BE2C (cell line): Measurements from ENCODE around the gene MYH6.

Experiments
- DNase-seq: peaks from one replicate; pipeline ENCODE4 v3.0.0-alpha.2; 2020
- H3K27me3 ChIP-seq: fragments of 250-450 bp; sonication (Bioruptor Pico); 2 replicates; pipeline ENCODE4 v1.5.1; 2020; ENCODE audit warnings: mild to moderate bottlenecking
- H3K36me3 ChIP-seq: fragments of 250-450 bp; sonication (Bioruptor Pico); 2 replicates; pipeline ENCODE4 v1.5.1; 2020; ENCODE audit warnings: mild to moderate bottlenecking
- H3K4me1 ChIP-seq: fragments of 250-450 bp; sonication (Bioruptor Pico); 2 replicates; pipeline ENCODE4 v1.5.1; 2020
- H3K4me3 ChIP-seq: 2 replicates; pipeline ENCODE4 v1.5.1; 2011; ENCODE audit warnings: low read depth, low read length
- H3K9me3 ChIP-seq: fragments of 250-450 bp; sonication (Bioruptor Pico); 2 replicates; pipeline ENCODE4 v1.5.1; 2020
- TF ChIP-seq, protein P1 (sequence below): IDR thresholded peaks from 2 replicates; pipeline ENCODE4 v1.5.1; 2012; ENCODE audit warnings: mild to moderate bottlenecking, low read depth, low read length

MYH6 gene

DNA sequence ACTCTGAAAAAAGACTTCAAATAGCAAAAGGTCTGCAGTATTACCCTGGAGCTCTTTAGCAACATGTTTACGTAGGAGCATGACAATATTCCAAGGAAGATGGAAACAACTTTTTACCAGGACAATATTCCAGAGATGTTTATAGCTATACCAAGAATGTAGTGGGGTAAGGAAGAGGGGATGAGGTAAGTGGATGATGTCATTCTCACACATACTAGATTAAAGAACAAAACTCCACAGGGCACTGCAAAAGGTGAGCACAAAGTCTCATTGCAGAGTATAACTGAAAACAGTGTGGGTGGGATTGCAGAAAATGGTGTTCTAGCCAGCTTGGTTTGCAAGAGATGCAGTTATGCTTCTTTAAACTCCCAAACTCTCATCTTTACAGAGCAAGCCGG, 22.8 kb downstream of the MYH6 start:
- H3K4me3 ChIP-seq = no peak overlapping the region
- TF ChIP-seq, protein P1, sequence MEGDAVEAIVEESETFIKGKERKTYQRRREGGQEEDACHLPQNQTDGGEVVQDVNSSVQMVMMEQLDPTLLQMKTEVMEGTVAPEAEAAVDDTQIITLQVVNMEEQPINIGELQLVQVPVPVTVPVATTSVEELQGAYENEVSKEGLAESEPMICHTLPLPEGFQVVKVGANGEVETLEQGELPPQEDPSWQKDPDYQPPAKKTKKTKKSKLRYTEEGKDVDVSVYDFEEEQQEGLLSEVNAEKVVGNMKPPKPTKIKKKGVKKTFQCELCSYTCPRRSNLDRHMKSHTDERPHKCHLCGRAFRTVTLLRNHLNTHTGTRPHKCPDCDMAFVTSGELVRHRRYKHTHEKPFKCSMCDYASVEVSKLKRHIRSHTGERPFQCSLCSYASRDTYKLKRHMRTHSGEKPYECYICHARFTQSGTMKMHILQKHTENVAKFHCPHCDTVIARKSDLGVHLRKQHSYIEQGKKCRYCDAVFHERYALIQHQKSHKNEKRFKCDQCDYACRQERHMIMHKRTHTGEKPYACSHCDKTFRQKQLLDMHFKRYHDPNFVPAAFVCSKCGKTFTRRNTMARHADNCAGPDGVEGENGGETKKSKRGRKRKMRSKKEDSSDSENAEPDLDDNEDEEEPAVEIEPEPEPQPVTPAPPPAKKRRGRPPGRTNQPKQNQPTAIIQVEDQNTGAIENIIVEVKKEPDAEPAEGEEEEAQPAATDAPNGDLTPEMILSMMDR = no peak
- DNase-seq = no peak
- no peaks in the 10 kb centered on the region for H3K36me3 ChIP-seq
- H3K27me3 ChIP-seq = peaks cover 11% of the 10 kb centered on the region; the same call in 1 of the 2 replicates
- H3K9me3 ChIP-seq = no peaks in the 10 kb centered on the region
- no peaks in the 10 kb centered on the region for H3K4me1 ChIP-seq

DNA sequence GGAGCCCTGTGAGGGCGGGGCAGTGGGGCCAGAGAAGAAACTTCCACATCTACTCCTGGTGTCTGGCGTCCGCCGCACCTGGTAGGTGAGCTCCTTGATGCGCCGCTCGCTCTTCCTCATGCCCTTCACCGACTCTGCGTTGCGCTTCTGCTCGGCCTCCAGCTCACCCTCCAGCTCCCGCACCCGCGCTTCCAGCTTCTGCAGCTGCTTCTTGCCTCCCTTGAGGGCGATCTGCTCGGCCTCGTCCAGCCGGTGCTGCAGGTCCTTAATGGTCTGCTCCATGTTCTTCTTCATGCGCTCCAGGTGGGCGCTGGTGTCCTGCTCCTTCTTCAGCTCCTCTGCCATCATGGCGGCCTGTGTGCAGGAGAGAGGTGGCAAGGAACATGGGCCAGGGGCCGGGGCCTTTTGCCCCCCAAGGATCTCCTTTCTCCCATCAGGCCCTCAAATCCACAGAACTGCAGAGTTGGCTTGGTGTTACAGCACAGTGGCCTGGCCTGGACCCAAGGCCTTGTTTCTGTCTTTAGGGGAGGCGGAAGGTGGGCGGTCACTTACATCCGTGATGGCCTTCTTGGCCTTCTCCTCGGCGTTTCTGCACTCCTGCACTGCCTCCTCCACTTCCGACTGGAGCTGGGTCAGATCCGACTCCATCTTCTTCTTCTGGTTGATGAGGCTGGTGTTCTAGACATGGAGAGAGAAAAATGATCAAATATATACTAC, 23.6 kb downstream of the MYH6 start:
- no peak overlapping the region for H3K4me3 ChIP-seq
- no peak for DNase-seq
- peaks cover 11% of the 10 kb centered on the region; the same call in 1 of the 2 replicates for H3K27me3 ChIP-seq
- TF ChIP-seq, protein P1 = no peak
- H3K36me3 ChIP-seq = no peaks in the 10 kb centered on the region
- H3K9me3 ChIP-seq = no peaks in the 10 kb centered on the region
- H3K4me1 ChIP-seq = no peaks in the 10 kb centered on the region

DNA sequence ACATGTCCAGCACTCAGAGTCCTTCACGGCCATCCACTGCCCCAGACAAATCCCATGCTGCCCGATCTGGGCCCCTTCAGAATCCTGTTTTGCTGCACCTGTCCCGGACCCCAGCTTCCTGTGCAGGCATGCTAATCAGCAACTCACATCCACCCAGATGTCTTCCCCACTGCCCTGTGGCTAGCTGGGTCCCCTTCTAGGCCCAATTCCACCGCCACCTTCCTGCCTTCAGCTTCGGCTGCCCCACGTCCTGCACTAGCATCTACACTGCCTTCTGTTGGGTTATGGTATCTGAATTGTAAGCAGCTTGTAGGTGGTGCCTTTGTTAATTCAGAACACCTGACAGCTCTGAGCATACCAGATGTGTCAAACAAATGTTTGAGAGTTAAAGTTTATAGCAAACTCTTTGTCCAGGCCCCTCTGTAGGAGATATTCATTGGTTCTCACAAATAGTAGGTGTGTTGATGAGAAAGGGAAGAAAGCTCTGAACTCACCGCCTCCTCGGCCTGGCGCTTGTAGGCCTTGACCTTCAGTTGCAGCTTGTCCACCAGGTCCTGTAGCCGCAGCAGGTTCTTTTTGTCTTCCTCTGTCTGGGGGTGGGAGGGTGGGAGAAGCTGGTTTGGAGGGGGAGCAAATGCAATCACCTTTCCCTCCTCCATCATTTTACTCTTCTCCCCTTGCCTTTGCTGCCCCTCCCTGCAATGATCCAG, 25.2 kb downstream of the MYH6 start:
- H3K4me1 ChIP-seq = no peaks in the 10 kb centered on the region
- DNase-seq = no peak
- H3K36me3 ChIP-seq = no peaks in the 10 kb centered on the region
- H3K27me3 ChIP-seq = peaks cover 11% of the 10 kb centered on the region; the same call in 1 of the 2 replicates
- no peak overlapping the region for H3K4me3 ChIP-seq
- no peaks in the 10 kb centered on the region for H3K9me3 ChIP-seq
- TF ChIP-seq, protein P1 = no peak

DNA sequence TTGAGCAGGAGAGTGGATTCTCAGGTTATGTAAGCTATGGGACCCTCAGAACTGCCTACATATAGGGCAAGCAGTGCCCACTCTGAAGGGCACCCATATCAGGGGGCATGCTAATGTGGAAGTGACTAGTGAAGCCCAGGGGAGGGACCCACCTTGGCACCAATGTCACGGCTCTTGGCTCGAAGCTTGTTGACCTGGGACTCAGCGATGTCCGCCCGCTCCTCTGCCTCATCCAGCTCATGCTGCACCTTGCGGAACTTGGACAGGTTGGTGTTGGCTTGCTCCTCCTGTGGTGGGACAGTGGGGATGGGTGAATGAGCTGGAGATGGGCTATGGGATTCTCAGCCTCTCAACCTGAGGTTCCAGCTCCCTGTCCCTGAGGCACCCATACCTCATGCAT, 25.8 kb downstream of the MYH6 start:
- TF ChIP-seq, protein P1 = no peak
- no peak for DNase-seq
- H3K27me3 ChIP-seq = peaks cover 11% of the 10 kb centered on the region; the same call in 1 of the 2 replicates

DNA sequence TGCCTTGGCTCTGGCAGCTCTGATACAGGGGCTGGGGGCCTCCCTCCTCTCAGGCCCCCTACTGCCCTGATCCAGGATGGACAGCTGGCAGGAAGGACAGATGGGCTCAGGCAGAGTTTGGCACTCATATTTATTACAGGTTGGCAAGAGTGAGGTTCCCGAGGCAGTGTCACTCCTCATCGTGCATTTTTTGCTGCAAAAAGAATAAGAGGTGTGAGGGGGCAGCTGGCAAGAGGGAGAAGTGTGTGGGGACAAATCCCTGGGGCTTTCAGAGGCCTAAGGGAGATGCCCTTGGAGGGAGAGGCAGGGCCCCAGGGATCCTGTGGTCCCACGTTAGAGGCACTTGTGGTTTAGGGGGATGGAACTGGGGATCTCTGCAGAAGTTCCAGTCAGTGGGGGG, 26.2 kb downstream of the MYH6 start:
- H3K27me3 ChIP-seq = peaks cover 11% of the 10 kb centered on the region; the same call in 1 of the 2 replicates
- H3K4me1 ChIP-seq = no peaks in the 10 kb centered on the region
- no peak overlapping the region for H3K4me3 ChIP-seq
- TF ChIP-seq, protein P1 = no peak
- no peaks in the 10 kb centered on the region for H3K36me3 ChIP-seq
- H3K9me3 ChIP-seq = no peaks in the 10 kb centered on the region
- DNase-seq = no peak

More for the DNA sequence above, 25.8 kb downstream of the MYH6 start:
- no peak overlapping the region for H3K4me3 ChIP-seq
- no peaks in the 10 kb centered on the region for H3K9me3 ChIP-seq
- H3K4me1 ChIP-seq = no peaks in the 10 kb centered on the region
- H3K36me3 ChIP-seq = no peaks in the 10 kb centered on the region

DNA sequence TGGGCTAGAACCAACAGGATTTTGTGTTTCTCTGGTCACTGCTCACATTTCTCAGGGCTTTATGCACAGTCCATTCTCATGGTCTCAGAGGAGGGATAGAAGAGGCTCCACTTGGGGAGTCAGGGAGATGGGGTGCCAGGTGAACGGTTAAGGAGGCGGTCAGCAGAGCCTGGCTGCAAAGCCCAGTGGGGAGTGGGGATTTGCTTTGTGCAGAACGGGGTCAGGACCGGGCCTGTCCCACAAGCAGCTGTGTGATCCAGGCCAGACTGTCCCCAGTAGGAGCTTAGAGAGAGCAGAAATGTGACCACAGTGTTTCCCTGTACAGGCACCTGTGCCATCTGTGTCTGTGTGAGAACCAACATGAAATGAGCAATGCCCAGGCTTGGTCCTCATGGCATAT, 27.1 kb downstream of the MYH6 start:
- peaks cover 7% of the 10 kb centered on the region; the same call in 1 of the 2 replicates for H3K27me3 ChIP-seq
- H3K4me3 ChIP-seq = no peak overlapping the region
- no peaks in the 10 kb centered on the region for H3K4me1 ChIP-seq
- TF ChIP-seq, protein P1 = no peak
- no peaks in the 10 kb centered on the region for H3K36me3 ChIP-seq
- DNase-seq = no peak
- H3K9me3 ChIP-seq = no peaks in the 10 kb centered on the region
